HG02623 (cell line): ENCODE results near the gene RPL36AL.

Source experiments
- ATAC-seq: cut with Tn5 transposase; IDR thresholded peaks from one replicate; pipeline ENCODE4 v1.9.1; 2021; ENCODE audit warnings: moderate library complexity; ENCODE audit not compliant: unreplicated experiment

The RPL36AL gene

GRCh38 chr14:49582113-49582977 is 38.1 kb downstream of the RPL36AL start:
- ATAC-seq, result no peak

- no peak for ATAC-seq
Measured at GRCh38 chr14:49581209-49582112, 39.0 kb downstream of the RPL36AL start.

GRCh38 chr14:49579841-49580240 is 40.6 kb downstream of the RPL36AL start:
- no peak for ATAC-seq

- ATAC-seq, result no peak
Measured at GRCh38 chr14:49578141-49578540, 42.3 kb downstream of the RPL36AL start.

GRCh38 chr14:49574038-49574437 is 46.4 kb downstream of the RPL36AL start:
- ATAC-seq, result no peak

- no peak for ATAC-seq
Measured at GRCh38 chr14:49569281-49569680, 51.1 kb downstream of the RPL36AL start.
